ENCODE data around the gene CPOX.

Gene CPOX

GRCh38 chr3:98564282-98565005 is 29.0 kb downstream of the CPOX start:
- Histone ChIP-seq H4K20me1 (ENCODE audit: insufficient read depth, low read length) (no peaks in the 10 kb centered on the region), H3K36me3 (replicated peaks; ENCODE audit: insufficient read depth, low read length) (no peaks in the 10 kb centered on the region), H3K9me2 (replicated peaks; ENCODE audit: insufficient read depth, low read length) (no peaks in the 10 kb centered on the region), H3K27me3 (replicated peaks; ENCODE audit: insufficient read depth, low read length) (no peaks in the 10 kb centered on the region), H3K9me3 (replicated peaks; ENCODE audit: insufficient read depth, low read length) (no peaks in the 10 kb centered on the region), H3K4me3 (ENCODE audit: low read length) (no peak overlapping the region), H3K4me1 (ENCODE audit: low read length) (peaks cover 27% of the 10 kb centered on the region), H3K79me2 (ENCODE audit: low read length) (no peaks in the 10 kb centered on the region), H3K9ac (ENCODE audit: low read length) (no peak overlapping the region), H3F3A (ENCODE audit: insufficient read depth, low read length) (peaks cover 4% of the 10 kb centered on the region; the same call in 1 of the 2 replicates), H3K4me2 (ENCODE audit: low read depth, low read length) (no peak overlapping the region), H3K27ac (ENCODE audit: low read length) (no peak overlapping the region), H2AFZ (ENCODE audit: low read length) (no peak overlapping the region)
- no peak for DNase-seq
- TF ChIP-seq EZH2 (optimal IDR thresholded peaks at IDR 0.05; ENCODE audit: low read depth, low read length): no peak

GRCh38 chr3:98563661-98564281 is 29.6 kb downstream of the CPOX start:
- no peak overlapping the region for H3K27ac ChIP-seq (ENCODE audit: low read length)
- H3K9me3 ChIP-seq (replicated peaks; ENCODE audit: insufficient read depth, low read length): no peaks in the 10 kb centered on the region
- no peaks in the 10 kb centered on the region for H3K27me3 ChIP-seq (replicated peaks; ENCODE audit: insufficient read depth, low read length)
- H3K9ac ChIP-seq (ENCODE audit: low read length): no peak overlapping the region
- no peak for TF ChIP-seq CTCF (IDR thresholded peaks at IDR 0.05; ENCODE audit: low read length)
- TF ChIP-seq EZH2phosphoT487 (IDR thresholded peaks at IDR 0.05; ENCODE audit: low read length): no peak
- TF ChIP-seq EZH2 (optimal IDR thresholded peaks at IDR 0.05; ENCODE audit: low read depth, low read length): no peak
- H3K4me3 ChIP-seq (ENCODE audit: low read length): no peak overlapping the region
- peak overlapping the region; percentile 60 for H3K4me2 ChIP-seq (ENCODE audit: low read depth, low read length)
- no peaks in the 10 kb centered on the region for H3K79me2 ChIP-seq (ENCODE audit: low read length)
- H2AFZ ChIP-seq (ENCODE audit: low read length): no peak overlapping the region
- no peaks in the 10 kb centered on the region for H3K36me3 ChIP-seq (replicated peaks; ENCODE audit: insufficient read depth, low read length)
- H3K4me1 ChIP-seq (ENCODE audit: low read length): peaks cover 27% of the 10 kb centered on the region
- no peaks in the 10 kb centered on the region for H3K9me2 ChIP-seq (replicated peaks; ENCODE audit: insufficient read depth, low read length)
- DNase-seq: peak; percentile 70
- no peaks in the 10 kb centered on the region for H4K20me1 ChIP-seq (ENCODE audit: insufficient read depth, low read length)
- peaks cover 4% of the 10 kb centered on the region; the same call in 1 of the 2 replicates for H3F3A ChIP-seq (ENCODE audit: insufficient read depth, low read length)

- Histone ChIP-seq H3F3A (ENCODE audit: insufficient read depth, low read length) (peaks cover 10% of the 10 kb centered on the region), H3K9ac (ENCODE audit: low read length) (no peak overlapping the region), H3K9me2 (replicated peaks; ENCODE audit: insufficient read depth, low read length) (no peaks in the 10 kb centered on the region), H3K27ac (ENCODE audit: low read length) (no peak overlapping the region), H3K4me2 (ENCODE audit: low read depth, low read length) (no peak overlapping the region), H3K27me3 (replicated peaks; ENCODE audit: insufficient read depth, low read length) (no peaks in the 10 kb centered on the region), H3K4me3 (ENCODE audit: low read length) (no peak overlapping the region), H2AFZ (ENCODE audit: low read length) (no peak overlapping the region), H4K20me1 (ENCODE audit: insufficient read depth, low read length) (no peaks in the 10 kb centered on the region), H3K4me1 (ENCODE audit: low read length) (peaks cover 37% of the 10 kb centered on the region), H3K36me3 (replicated peaks; ENCODE audit: insufficient read depth, low read length) (no peaks in the 10 kb centered on the region), H3K9me3 (replicated peaks; ENCODE audit: insufficient read depth, low read length) (no peaks in the 10 kb centered on the region), H3K79me2 (ENCODE audit: low read length) (no peaks in the 10 kb centered on the region)
- TF ChIP-seq EZH2 (optimal IDR thresholded peaks at IDR 0.05; ENCODE audit: low read depth, low read length): no peak
- no peak for TF ChIP-seq CTCF (IDR thresholded peaks at IDR 0.05; ENCODE audit: low read length)
- no peak for TF ChIP-seq EZH2phosphoT487 (IDR thresholded peaks at IDR 0.05; ENCODE audit: low read length)
- no peak for DNase-seq
Observed at GRCh38 chr3:98561727-98562521, 31.5 kb downstream of the CPOX start.
